GM19324 (cell line): Measurements from ENCODE around the gene GPRC5B.

ENCODE experiments used
- ATAC-seq: cut with Tn5 transposase; IDR thresholded peaks from one replicate; pipeline ENCODE4 v1.9.1; 2021; ENCODE audit warnings: mild to moderate bottlenecking, moderate library complexity; ENCODE audit not compliant: unreplicated experiment, low FRiP score

GPRC5B gene

GRCh38 chr16:19874026-19874425 is 10.6 kb downstream of the GPRC5B start:
- no peak for ATAC-seq

DNA sequence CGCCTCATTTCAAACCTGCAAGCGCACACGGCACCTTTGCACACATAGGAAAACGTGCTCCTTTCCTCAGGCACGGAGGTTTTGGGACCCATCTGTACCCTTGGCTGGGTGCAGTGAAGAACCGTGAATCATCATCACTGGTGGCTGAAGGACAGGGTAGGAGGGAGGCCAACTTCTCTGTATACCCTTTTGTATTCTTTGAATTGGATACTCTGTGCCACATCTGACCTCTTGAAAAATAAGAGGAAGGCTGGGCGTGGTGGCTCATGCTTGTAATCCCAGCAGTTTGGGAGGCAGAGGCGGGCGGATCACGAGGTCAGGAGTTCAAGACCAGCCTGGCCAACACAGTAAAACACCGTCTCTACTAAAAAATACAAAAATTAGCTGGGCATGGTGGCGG is 11.7 kb downstream of the GPRC5B start:
- no peak for ATAC-seq

DNA sequence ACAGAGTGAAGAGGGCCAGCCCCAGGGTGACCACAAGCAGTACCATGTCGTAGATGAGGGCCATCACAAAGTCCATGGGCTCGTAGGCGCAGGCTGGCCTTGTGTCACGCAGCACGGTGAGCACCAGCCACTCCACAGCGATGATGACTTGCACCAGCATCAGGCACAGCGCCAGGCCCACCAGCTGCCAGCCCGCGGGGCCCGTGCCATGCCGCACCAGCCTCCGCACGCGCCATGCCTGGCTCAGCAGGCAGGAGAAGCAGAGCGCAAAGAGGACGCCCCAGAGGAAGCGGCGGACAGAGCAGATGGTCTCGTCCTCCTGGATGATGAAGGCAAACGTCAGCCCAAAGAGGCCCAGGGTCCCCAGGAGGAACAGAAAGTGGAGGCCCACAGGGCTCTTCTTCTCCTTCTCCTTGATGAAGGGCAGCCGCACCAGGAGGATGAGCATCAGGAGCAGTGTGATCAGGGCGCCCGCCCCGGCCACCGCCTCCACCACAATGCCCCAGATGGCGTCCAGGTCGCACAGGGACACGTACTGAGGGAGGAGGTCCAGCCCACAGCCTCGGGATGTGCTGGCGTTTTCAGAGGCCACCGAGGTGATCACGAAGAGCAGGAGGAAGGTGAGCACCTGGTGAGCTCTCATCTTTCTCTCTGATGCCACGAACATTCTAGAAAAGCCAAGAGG is 12.3 kb downstream of the GPRC5B start:
- ATAC-seq, result no peak

DNA sequence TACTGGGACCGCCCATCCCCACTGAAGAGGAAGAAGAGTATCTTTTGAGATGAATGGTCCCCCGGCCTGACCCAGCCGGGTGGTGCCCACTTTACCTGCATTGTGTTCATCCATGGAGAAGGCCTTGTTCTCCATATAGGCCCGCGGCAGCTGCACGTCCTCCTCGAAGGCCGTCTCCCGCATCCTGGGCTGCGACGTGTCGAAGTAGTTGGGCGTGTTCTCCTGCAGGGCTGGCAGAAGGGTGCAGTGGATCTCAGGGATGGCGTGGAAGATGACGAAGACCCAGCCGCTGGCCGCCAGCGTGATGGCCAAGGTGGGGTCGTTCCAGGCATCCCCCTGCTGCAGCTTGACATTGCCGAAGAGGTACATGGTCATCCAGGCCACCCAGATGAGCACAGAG is 12.9 kb downstream of the GPRC5B start:
- ATAC-seq, result no peak

DNA sequence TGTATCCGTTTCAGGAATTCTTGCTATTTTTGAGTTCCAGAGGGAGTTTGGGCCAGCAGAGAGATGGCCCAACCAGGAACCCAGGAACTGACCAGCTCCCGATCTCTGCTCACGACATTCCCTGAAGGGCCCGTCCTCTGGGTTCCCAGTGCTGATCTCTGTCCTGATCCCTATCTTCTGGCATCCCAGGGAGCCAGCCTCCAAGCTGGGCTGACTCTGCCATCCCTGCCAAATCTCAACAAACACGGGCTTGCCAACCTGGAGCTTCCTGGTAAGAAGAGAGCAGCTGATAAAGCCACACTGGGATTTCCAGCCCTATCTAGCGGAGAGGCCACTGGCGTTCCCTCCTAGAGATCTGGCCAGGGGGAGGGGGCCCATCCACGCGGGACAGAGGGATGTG is 16.2 kb downstream of the GPRC5B start:
- no peak for ATAC-seq

GRCh38 chr16:19864566-19864965 is 20.1 kb downstream of the GPRC5B start:
- ATAC-seq, result no peak

- ATAC-seq, result no peak
Measured at GRCh38 chr16:19863990-19864389, 20.7 kb downstream of the GPRC5B start.

GRCh38 chr16:19861811-19862327 is 22.8 kb downstream of the GPRC5B start:
- ATAC-seq, result no peak

- ATAC-seq, result no peak
Measured at GRCh38 chr16:19861133-19861532, 23.5 kb downstream of the GPRC5B start.

- no peak for ATAC-seq
Measured at GRCh38 chr16:19860166-19861041, 24.2 kb downstream of the GPRC5B start.

GRCh38 chr16:19859603-19860002 is 25.0 kb downstream of the GPRC5B start:
- no peak for ATAC-seq

DNA sequence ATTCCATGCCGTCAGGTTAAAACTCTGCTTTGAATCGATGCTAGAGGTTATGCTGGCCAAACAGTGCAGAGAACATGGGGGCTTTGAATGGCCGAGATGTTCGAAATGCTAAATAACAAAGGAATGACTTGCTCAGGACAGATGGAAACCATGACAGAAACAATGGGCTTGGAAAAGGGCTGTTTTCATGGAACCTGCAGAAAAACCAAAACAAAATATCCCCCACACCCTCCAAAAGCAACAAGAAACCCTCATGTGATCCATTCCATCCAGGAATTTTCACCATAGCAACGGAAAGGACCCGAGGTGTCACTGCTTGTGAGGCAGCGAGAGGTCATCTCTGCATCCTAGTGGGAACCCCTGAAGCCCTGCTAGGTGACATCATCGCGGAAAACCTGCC is 25.5 kb downstream of the GPRC5B start:
- ATAC-seq, result no peak

DNA sequence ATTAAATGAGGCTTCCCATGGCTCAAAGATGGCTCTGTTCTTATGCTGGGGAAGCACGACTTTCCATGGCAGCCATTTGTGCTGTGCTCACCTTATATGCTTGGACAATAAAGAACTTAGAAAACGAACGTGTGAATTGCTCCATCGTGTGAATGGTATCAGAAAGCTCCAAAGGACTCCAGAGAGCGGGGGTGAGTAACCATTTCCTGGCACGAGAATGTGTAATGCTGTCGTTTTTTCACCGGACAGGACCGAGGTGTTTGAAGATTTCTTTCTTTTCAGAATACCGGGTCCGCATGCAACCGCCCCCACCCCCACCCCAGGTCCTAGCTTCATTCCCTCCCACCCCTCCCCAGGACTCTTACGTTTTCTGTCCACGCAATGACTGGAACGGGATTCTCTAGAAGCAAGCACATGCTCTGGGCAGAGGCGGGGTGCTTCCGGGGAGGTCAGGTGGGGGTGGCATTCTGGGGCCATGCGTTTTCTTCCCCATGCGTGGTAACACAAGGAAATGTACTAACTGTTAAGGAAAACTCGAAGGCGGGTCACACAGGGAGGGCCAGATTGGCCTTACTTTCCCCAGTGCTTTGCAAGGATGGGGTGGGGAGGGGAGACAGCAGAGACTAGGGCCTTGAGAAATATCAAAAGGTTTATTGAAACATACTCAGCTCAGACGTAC is 26.2 kb downstream of the GPRC5B start:
- no peak for ATAC-seq

DNA sequence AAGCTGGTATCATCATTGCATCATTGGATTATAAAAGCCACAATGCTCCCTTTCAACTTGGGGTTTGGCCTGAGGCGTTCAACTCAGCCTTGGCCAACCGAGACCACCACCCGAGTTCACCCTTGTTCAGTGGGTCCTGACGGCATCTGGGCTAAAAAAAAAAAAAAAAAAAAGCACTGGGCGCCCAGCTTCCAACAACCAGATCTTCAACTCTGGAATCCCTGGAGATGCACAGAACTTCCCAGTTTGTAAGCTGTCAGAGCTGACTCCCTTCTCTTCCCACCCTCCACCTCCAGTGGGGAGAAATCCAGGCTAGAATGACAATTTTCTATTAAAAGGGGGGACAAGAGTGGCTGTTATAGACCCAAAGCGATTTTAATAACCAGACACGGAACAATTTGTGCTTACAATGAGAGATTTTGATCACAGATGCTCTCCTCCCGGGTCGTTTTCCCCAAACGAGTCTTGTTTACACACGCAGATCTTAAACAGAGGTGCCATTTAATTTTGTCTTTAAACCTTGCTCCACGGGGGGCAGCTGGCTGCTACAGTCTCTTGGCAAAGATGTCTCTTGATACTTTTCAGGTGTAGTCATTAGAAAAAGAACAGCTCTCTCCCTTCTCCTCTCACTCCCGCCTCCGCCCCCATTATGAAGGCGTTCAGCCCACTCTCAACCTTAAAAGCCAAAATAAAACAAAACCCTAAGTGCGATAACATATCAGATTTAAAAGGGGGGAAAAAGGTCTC is 26.9 kb downstream of the GPRC5B start:
- ATAC-seq, result no peak

- no peak for ATAC-seq
Measured at GRCh38 chr16:19856120-19856519, 28.5 kb downstream of the GPRC5B start.

GRCh38 chr16:19854543-19854876 is 30.1 kb downstream of the GPRC5B start:
- ATAC-seq, result no peak

- ATAC-seq, result no peak
Measured at GRCh38 chr16:19853742-19854542, 30.7 kb downstream of the GPRC5B start.

DNA sequence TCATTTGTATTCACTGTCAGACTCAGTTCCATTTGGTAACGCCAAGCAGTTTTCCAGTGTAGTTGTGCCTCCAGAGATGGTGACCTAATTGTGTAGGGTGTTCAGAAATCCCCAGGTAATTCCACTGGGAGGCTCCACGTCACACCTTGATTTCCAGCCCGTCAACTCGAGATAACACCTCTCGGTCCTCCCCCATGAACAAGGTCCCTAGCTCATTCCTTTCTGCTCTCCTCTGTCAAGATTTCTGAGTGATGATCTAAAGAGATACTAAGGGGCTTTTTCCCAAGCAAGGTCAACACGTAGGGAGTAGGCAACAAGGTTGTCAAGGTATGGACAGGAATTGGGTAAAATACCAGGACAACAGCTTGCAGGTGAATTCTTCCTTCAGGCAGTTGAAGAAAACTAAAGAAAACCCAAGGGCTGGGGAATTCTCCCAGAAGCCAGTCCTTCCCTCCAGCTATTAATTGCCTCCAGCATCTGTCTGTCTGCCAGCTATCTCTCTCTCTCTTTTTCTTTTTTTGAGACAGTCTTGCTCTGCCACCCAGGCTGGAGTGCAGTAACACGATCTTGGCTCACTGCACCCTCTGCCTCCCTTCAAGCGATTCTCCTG is 31.4 kb downstream of the GPRC5B start:
- no peak for ATAC-seq

DNA sequence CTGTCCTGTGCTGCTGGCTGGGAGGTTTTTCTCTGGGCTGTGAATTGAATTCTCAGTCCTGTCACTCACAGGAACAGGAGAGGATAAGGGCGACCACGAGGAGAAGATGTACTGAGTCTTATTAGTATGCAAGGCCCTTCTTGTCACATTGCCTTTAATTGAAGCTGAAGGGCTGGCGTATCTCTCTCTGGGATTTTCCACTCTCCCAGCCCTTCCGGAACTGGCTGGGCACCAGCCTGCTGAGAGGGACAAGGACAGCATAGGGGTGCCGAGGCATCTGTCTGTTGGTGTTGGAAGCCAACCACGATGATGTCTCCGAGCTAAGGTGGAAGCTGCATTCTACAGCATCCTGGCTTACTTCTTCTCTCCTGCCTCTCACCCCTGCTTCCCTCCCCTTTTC is 33.2 kb downstream of the GPRC5B start:
- ATAC-seq, result no peak
